Karpas-422 (cell line): Measurements from ENCODE around the gene MACROD2. TPM values are rescaled to one million over a fixed set of nuclear protein-coding genes. Genes with fewer than 3 reads are reported as not detected.

Source experiments
- DNase-seq: peaks from one replicate; pipeline ENCODE4 v3.0.0-alpha.2; 2015
- H2AFZ ChIP-seq: fragments of 200-600 bp; sonication (generic); 2 replicates; pipeline ENCODE4 v1.6.1; 2014; ENCODE audit warnings: antibody characterized with exemption, low read length, mixed read lengths
- H3K27ac ChIP-seq: fragments of 200-600 bp; sonication (generic); 2 replicates; pipeline ENCODE4 v1.5.1; 2014; ENCODE audit warnings: mild to moderate bottlenecking, low read length, moderate library complexity
- H3K27me3 ChIP-seq: fragments of 200-600 bp; sonication (generic); 2 replicates; pipeline ENCODE4 v1.6.1; 2014; ENCODE audit warnings: low read length, mixed read lengths
- H3K36me3 ChIP-seq: fragments of 200-600 bp; sonication (generic); 2 replicates; pipeline ENCODE4 v1.6.1; 2014; ENCODE audit warnings: low read length, mixed read lengths; ENCODE audit not compliant: insufficient read depth
- H3K4me1 ChIP-seq: fragments of 200-600 bp; sonication (generic); 2 replicates; pipeline ENCODE4 v1.6.1; 2014; ENCODE audit warnings: mild to moderate bottlenecking, low read length, mixed read lengths
- H3K4me2 ChIP-seq: fragments of 200-600 bp; sonication (generic); 2 replicates; pipeline ENCODE4 v1.6.1; 2014; ENCODE audit warnings: low read length, low read depth, mild to moderate bottlenecking; ENCODE audit not compliant: poor library complexity, severe bottlenecking
- H3K4me3 ChIP-seq: fragments of 200-600 bp; sonication (generic); 2 replicates; pipeline ENCODE4 v1.5.1; 2014; ENCODE audit warnings: mild to moderate bottlenecking, antibody characterized with exemption, low read length, mixed read lengths
- H3K79me2 ChIP-seq: fragments of 200-600 bp; sonication (generic); 2 replicates; pipeline ENCODE4 v1.6.1; 2014; ENCODE audit warnings: mild to moderate bottlenecking, low read length, mixed read lengths
- H3K9ac ChIP-seq: fragments of 200-600 bp; sonication (generic); 2 replicates; pipeline ENCODE4 v1.6.0; 2014; ENCODE audit warnings: low read length
- H3K9me2 ChIP-seq: fragments of 200-600 bp; sonication (generic), shearing (Covaris generic); replicated peaks from 2 replicates; pipeline ENCODE4 v1.6.0; 2014; ENCODE audit warnings: mild to moderate bottlenecking, low read length, moderate library complexity; ENCODE audit not compliant: insufficient read depth
- H3K9me3 ChIP-seq: fragments of 300-700, 200-600 bp; sonication (generic); 2 replicates; pipeline ENCODE4 v1.6.1; 2014; ENCODE audit warnings: low read length, mixed read lengths
- H4K20me1 ChIP-seq: fragments of 200-600 bp; sonication (generic); 2 replicates; pipeline ENCODE4 v1.6.1; 2014; ENCODE audit warnings: mild to moderate bottlenecking, antibody characterized with exemption, low read length, low read depth; ENCODE audit not compliant: insufficient read depth
- total RNA-seq: library from RNA; depleted of rRNA; stranded (reverse); fragments of >200 nt; shearing (Covaris generic); gene quantifications from 2 replicates; pipeline ENCODE4 v1.2.3, GENCODE V29; 2014; ENCODE audit warnings: low replicate concordance

Gene MACROD2
- total RNA-seq, 1 experiment from 2014 or later, result 0.15 TPM

DNA sequence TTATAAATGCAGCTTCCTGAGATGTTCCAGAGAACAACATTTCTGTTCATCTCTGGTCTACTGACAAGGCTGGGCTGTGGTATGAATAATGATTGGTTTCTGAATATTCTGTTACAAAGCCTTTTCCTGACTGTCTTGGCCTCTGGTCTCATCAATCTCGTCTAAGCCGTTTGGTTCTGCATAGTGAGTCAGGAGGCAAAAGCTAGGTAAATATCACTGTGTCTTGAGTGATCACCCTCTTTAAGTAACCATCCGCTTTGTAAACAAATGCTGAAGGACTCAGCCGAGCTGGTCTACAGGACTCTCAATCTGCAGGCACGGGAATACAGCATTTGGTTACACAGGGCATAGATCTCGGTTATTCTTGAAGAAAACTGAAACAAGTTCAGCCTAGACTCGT lies 2066.0 kb downstream of the MACROD2 start:
- no peaks in the 10 kb centered on the region for H3K9me3 ChIP-seq
- H3K4me3 ChIP-seq, result no peak overlapping the region
- no peak overlapping the region for H3K9ac ChIP-seq
- H2AFZ ChIP-seq, result peak overlapping the region; percentile 18; the same call in 1 of the 2 replicates
- peaks cover 10% of the 10 kb centered on the region for H3K4me1 ChIP-seq
- no peak overlapping the region for H3K27ac ChIP-seq
- no peaks in the 10 kb centered on the region for H3K79me2 ChIP-seq
- H3K27me3 ChIP-seq, result no peaks in the 10 kb centered on the region
- H4K20me1 ChIP-seq, result no peaks in the 10 kb centered on the region
- no peak for DNase-seq
- H3K36me3 ChIP-seq, result no peaks in the 10 kb centered on the region
- H3K4me2 ChIP-seq, result no peak overlapping the region
- no peaks in the 10 kb centered on the region for H3K9me2 ChIP-seq

- H2AFZ ChIP-seq, result no peak overlapping the region
- no peaks in the 10 kb centered on the region for H3K79me2 ChIP-seq
- no peak for DNase-seq
- H3K4me2 ChIP-seq, result no peak overlapping the region
- no peaks in the 10 kb centered on the region for H3K9me3 ChIP-seq
- no peaks in the 10 kb centered on the region for H3K27me3 ChIP-seq
- no peak overlapping the region for H3K27ac ChIP-seq
- H3K9ac ChIP-seq, result no peak overlapping the region
- no peaks in the 10 kb centered on the region for H4K20me1 ChIP-seq
- H3K9me2 ChIP-seq, result no peaks in the 10 kb centered on the region
- H3K4me1 ChIP-seq, result peaks cover 10% of the 10 kb centered on the region
- no peaks in the 10 kb centered on the region for H3K36me3 ChIP-seq
- no peak overlapping the region for H3K4me3 ChIP-seq
Measured at GRCh38 chr20:16062661-16063581, 2067.6 kb downstream of the MACROD2 start.

- Histone ChIP-seq H2AFZ (no peak overlapping the region), H3K9me3 (no peaks in the 10 kb centered on the region)
- DNase-seq, result no peak
Measured at GRCh38 chr20:16063881-16064280, 2068.6 kb downstream of the MACROD2 start.

DNA sequence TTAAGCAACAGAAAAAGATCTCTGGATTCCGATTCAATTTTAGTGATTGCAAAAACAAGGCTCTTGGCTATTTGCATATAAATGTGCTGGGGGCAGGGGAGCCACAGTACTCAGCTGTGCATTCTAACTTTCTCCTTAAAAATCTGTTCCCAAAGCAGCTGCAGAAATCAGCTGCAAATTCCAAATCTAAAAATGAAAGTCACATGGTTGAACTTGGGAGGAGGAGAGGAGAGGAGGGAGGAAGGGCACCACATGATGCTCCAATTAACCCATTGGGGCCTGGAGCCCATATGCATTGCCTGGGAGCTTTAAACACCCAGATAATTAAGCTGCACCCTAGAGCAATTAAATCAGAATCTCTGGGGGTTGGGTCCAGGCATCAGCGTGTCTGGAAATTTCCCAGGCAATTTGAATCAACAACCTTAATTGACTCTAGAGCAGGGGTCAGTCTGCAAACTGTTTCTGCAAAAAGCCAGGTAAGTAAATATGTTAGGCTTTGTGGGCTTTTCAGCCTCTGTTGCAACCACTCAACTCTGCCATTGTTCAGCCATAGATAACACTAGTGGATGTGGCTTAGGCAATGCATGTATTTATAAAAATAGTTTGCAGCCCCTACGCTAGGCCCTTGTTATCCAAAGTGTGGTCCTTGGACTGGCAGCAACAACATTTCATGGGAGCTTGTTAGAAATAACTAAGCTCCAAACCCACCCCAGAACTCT lies 2069.8 kb downstream of the MACROD2 start:
- no peaks in the 10 kb centered on the region for H3K9me3 ChIP-seq
- H3K4me1 ChIP-seq, result peaks cover 19% of the 10 kb centered on the region
- no peaks in the 10 kb centered on the region for H3K79me2 ChIP-seq
- H3K36me3 ChIP-seq, result no peaks in the 10 kb centered on the region
- no peak overlapping the region for H2AFZ ChIP-seq
- DNase-seq, result no peak
- H4K20me1 ChIP-seq, result no peaks in the 10 kb centered on the region
- H3K4me2 ChIP-seq, result no peak overlapping the region
- H3K9me2 ChIP-seq, result no peaks in the 10 kb centered on the region
- no peaks in the 10 kb centered on the region for H3K27me3 ChIP-seq
- no peak overlapping the region for H3K27ac ChIP-seq
- H3K4me3 ChIP-seq, result no peak overlapping the region
- no peak overlapping the region for H3K9ac ChIP-seq

More at GRCh38 chr20:16063881-16064280, 2068.6 kb downstream of the MACROD2 start:
- H3K4me2 ChIP-seq, result no peak overlapping the region
- no peaks in the 10 kb centered on the region for H3K79me2 ChIP-seq
- H4K20me1 ChIP-seq, result no peaks in the 10 kb centered on the region
- no peaks in the 10 kb centered on the region for H3K36me3 ChIP-seq
- no peaks in the 10 kb centered on the region for H3K9me2 ChIP-seq
- H3K9ac ChIP-seq, result no peak overlapping the region
- no peak overlapping the region for H3K4me3 ChIP-seq
- H3K4me1 ChIP-seq, result peaks cover 10% of the 10 kb centered on the region
- no peak overlapping the region for H3K27ac ChIP-seq
- H3K27me3 ChIP-seq, result no peaks in the 10 kb centered on the region

DNA sequence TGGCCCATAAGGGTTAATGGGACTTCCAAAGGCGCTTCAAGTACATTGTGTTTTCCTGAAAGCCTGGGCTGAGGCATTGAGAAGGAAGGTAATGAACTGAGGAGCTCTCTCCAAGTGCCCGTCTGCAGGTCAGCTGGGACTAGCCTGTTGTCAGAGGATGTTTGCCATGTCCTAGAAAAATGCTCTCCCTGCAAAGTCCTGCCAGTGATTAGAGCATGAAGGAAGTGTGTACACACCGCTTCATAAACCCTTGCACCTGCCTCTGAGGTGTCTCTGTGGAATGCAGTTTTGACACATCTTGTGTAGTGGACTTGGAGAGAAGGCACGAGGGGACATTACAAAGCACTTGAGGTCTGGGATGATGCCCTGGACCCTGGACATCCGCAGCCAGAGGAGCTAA lies 2071.3 kb downstream of the MACROD2 start:
- no peak for DNase-seq
- H3K27ac ChIP-seq, result no peak overlapping the region
- no peaks in the 10 kb centered on the region for H3K9me3 ChIP-seq
- H3K36me3 ChIP-seq, result no peaks in the 10 kb centered on the region
- no peak overlapping the region for H2AFZ ChIP-seq
- H3K4me3 ChIP-seq, result no peak overlapping the region
- H3K27me3 ChIP-seq, result no peaks in the 10 kb centered on the region
- no peak overlapping the region for H3K4me2 ChIP-seq
- peaks cover 19% of the 10 kb centered on the region for H3K4me1 ChIP-seq
- H3K79me2 ChIP-seq, result no peaks in the 10 kb centered on the region
- no peaks in the 10 kb centered on the region for H3K9me2 ChIP-seq
- no peaks in the 10 kb centered on the region for H4K20me1 ChIP-seq
- H3K9ac ChIP-seq, result no peak overlapping the region

DNA sequence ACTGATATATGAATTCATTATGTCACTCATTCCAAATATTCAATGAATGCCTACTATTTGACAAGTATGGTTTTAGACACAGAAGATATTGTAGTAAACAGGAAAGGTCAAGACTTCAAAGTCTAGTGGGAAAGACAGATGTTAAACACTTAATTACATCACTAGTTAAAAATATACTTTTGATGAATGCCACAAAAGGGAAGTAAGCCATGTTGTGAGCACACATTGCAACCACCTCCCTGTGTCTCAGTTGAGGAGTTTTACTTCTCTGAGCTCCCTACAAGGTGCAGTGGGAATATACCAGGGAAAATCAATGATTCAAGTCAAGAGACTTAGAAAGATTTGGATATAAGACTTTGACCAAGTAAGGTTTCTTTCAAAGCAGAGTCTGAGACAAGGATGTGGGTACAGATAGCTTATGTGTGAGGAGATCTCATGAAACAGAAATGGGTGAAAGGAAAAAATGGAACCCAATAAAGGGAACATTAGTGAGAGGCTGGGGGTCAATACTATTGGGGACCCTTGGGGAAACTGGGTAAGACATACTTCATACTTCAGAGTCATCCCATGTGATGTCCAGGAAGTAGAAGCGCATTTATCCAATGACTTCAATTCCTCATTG lies 2074.2 kb downstream of the MACROD2 start:
- H3K79me2 ChIP-seq, result no peaks in the 10 kb centered on the region
- H3K4me2 ChIP-seq, result no peak overlapping the region
- no peaks in the 10 kb centered on the region for H4K20me1 ChIP-seq
- H2AFZ ChIP-seq, result no peak overlapping the region
- H3K4me1 ChIP-seq, result peaks cover 19% of the 10 kb centered on the region
- H3K27me3 ChIP-seq, result no peaks in the 10 kb centered on the region
- H3K9me2 ChIP-seq, result no peaks in the 10 kb centered on the region
- H3K4me3 ChIP-seq, result no peak overlapping the region
- H3K27ac ChIP-seq, result no peak overlapping the region
- peak; percentile 56 for DNase-seq
- H3K9ac ChIP-seq, result no peak overlapping the region
- H3K9me3 ChIP-seq, result no peaks in the 10 kb centered on the region
- no peaks in the 10 kb centered on the region for H3K36me3 ChIP-seq

- H3K4me2 ChIP-seq, result no peak overlapping the region
- H3K9ac ChIP-seq, result no peak overlapping the region
- no peak overlapping the region for H3K4me3 ChIP-seq
- no peaks in the 10 kb centered on the region for H4K20me1 ChIP-seq
- no peaks in the 10 kb centered on the region for H3K79me2 ChIP-seq
- no peaks in the 10 kb centered on the region for H3K9me2 ChIP-seq
- H3K27ac ChIP-seq, result no peak overlapping the region
- H3K36me3 ChIP-seq, result no peaks in the 10 kb centered on the region
- no peaks in the 10 kb centered on the region for H3K9me3 ChIP-seq
- H3K27me3 ChIP-seq, result no peaks in the 10 kb centered on the region
- DNase-seq, result no peak
- H2AFZ ChIP-seq, result no peak overlapping the region
- H3K4me1 ChIP-seq, result peaks cover 9% of the 10 kb centered on the region
Measured at GRCh38 chr20:16072220-16072619, 2076.9 kb downstream of the MACROD2 start.
